Pulmonary artery endothelial cell (primary cell): ENCODE measurements around the gene C8A. TPM values are rescaled to one million over a fixed set of nuclear protein-coding genes. Genes with fewer than 3 reads are reported as not detected.

Experiments used
- DNase-seq: peaks from one replicate; pipeline ENCODE4 v3.0.0-alpha.2; 2011; ENCODE audit warnings: low read depth, low spot score
- total RNA-seq: library from RNA; depleted of rRNA; stranded (reverse); fragments of >200 nt; gene quantifications from 2 replicates; pipeline ENCODE4 v1.2.3, GENCODE V29; 2014

The C8A gene
- total RNA-seq, 1 donor from 2014 or later: not detected

DNA sequence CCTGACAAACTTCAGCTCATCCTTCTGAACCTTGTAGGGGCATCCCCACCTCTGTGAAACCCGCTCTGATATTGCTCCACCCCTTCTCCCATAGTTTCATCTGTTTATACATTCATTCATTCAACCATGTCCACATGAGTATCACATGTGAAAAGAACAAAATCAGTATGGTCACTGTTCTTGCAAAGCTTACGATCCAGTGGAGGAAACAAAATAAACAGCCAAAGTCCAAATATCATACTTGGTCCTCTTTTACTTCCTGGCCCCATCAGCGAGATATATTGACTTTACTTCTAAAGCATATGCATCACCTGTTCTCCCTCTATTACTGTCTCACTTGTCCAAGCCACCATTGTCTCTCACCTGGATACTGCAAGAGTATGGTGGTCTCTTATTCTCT, 35.6 kb downstream of the C8A start:
- no peak for DNase-seq

DNA sequence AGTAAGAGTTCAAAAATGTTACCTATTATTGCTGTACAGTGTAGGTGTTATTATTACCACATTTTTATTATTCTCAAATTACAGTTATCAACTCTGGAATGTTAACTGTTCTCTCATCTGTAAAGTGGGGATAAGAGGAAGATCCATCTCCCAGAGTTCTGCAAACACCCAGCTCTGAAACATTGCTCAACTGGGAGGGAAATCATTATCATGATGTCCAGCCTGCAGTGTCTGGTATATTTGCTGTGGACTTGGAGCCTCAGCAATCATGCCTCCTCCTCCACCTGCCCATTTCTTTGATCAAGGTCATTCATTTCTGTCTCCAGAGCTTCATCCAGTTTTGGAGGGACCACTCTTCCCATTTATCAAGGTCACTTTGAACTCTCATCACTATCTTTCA, 39.4 kb downstream of the C8A start:
- DNase-seq: no peak

DNA sequence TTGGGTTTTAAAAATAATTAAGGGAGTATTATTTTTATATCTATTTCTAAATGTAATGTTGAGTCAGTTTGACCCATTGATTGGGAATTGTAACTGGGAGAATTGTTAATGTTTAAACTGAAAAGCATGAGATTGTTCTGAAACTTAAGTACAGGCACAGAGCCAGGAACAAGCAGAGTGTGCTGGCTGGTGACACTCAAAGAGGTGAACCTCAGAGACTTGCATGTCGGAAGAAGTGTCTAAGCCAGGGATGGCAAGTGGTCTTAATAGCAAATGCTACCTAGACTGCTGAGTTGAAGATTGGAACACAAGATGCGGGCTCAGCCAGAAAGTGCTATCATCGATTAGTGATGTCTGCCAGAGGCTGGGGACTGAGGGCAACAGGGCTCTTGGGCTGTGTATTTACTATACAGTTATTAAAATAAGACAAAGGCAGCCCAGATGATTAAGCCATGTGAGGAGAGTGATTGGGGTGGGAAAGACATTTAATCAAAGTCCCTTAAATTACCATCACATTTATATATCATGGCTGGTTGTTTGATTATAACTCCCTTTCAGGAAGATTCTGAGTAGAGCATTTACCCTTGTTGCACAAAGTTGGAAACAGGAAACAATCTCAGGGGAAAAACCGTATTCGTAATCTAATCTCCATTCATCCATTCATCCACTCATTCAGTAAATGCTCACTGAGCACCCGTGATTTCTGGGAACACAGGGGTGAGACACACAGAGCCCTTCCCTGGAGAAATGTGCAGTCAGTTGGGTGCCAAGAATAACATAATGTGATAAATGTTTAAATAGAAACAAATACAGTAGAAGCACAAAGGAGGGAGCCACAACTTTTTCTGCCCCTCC, 42.8 kb downstream of the C8A start:
- DNase-seq: no peak

DNA sequence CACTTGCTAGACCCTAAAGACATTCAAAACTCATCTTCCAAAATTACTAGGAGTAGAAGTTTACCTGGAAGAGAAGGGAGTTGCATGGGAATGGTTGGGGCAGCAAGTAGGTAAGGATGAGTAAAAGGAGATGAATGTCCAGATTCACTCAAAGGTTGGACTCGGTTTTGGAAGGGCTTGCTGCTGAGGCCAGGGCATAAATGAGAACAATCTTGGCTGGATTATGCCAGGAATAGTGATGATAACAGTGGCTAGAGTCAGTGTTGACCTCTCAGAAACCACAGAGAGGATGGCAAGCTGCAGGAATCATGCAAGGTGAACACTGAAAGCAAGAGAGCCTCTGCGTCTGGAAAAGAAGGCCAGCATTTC, 43.4 kb downstream of the C8A start:
- no peak for DNase-seq

GRCh38 chr1:56898879-56899278, 44.3 kb downstream of the C8A start:
- no peak for DNase-seq

DNA sequence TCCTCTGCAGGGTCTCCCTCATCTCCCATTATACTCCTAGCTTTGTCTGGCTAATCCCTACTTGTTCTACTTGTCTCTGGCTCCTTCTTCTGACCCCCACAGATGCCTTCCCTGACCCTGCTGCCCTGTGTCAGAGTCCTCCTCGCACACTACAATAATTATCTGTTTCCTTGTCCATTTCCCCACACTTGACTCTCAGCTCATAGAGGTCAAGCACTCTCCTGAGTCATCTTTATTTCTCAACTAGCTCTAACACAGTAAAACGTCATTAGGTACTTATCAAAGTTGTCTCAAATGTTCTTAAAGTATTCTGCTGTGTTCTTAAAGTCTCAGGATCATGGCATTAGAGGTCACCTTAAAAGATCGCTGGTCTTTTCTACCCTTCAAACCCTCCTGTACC, 47.1 kb downstream of the C8A start:
- DNase-seq: no peak

GRCh38 chr1:56903778-56904177, 49.2 kb downstream of the C8A start:
- DNase-seq: no peak

DNA sequence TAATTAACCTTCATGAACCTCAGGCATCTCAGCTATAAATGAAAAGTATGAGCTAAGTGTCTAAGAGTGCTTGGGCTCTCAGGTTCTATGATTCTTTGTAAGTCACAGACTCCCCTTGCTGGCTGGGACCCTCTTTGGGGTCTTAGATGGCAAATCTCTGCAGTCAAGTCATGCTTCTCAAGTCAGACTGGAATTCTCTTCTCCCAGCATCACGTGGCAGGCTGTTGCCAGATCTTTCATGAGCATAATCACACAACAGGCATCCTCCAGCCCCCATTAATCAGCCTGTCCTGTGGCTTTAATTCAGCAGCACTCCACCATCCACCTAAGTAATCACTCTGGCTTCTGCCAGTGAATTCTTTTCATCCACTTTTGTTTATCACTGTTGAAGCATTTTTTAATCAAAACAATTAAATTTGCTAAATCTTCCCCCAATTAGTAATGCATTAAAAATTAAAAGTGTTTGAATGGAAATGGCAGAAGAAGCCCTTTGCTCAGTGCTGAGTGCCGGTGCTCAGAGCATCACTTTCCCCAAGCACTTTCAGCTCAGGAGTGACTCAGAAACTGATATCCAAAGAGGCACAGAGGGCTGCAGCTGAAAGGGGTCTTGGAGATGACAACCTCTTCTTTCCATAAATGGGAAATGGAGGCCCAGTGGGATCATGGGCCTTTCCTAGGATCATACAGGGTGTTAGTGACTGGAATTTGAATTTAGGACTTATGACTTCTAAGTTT, 50.2 kb downstream of the C8A start:
- no peak for DNase-seq

DNA sequence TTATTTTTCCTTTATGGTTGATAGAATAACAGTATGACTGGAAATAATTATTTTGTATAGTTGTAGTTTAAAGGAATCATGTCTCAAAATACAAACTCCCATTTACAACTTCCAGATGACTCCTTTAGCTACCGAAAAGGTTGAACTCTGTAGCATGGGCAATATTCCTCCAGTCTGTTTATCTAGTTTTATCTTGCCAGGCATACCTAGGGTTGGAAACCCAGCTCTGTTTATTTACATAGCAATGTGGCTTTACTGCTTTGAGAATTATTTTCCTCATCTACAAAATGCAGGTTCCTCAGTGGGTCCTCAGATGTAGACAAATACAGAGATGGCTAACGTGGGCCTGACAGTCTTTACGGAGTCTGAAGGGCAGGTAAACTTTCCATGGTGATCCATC, 51.1 kb downstream of the C8A start:
- no peak for DNase-seq

DNA sequence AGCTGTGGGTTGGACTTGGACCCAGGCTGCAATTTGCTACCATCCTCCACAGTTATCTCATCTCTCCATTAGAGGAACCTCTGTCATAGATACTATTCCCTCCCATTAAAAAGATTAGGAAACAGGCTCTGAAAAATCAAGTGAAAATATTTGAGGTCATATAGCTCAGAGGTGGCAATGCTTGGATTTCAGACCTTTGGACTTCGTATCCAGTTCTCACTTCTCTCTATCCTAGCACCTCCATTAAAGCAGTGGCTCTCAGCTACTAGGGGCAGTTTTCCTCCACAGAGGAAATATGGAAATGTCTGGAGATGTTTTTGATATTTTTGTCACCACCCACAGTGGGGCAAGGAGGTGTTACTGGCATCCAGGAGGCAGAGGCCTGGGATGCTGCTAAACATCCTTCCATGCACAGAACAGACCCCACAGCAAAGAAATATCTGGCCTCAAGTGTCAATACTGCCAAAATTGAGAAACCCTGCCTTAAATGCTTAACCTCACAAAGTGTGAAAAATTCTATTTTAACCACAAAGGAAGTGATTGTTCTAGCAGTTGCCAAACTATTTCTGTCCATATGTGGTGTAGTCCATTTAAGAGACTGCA, 54.1 kb downstream of the C8A start:
- DNase-seq: no peak

DNA sequence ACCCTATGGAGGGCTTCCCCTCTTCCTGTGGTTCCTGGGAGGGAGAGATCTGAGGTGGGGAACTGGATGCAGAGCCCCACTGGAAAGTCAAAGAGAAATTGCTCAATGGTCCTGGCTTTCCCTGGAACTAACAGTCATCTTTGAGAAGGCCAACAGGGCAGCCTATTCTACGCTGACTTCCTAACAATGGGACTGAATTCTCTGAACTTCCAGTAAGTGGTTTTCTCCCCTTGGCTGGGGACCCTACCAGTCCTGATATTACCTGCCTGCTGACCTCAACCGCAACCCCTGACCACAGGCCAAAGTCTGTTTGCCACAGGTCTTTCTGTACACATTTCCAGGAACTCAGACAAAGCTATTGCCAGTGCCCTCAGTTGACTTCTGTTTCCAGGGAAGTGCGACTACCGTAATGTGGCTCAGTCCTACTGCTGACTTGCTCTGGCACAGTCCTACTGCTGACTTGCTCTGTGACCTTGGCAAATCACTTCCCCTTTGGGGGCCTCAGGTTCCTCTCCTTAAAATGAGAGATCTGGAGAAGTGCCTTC, 55.9 kb downstream of the C8A start:
- DNase-seq: no peak

GRCh38 chr1:56911098-56911938, 56.7 kb downstream of the C8A start:
- no peak for DNase-seq

DNA sequence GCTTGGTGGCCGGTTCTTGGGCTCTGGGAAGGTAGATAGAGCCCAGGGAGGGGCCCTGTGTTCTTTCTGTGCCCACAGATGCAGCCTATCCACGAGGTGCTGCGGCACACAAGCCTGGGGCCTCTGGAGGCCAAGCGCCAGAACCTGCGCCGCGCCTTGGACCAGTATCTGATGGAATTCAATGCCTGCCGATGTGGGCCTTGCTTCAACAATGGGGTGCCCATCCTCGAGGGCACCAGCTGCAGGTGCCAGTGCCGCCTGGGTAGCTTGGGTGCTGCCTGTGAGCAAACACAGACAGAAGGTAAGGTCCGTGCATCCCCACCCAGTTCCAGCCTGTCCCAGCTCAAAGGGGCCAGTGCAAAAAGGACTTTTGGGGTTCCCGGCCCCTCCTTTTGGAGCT, 57.7 kb downstream of the C8A start:
- DNase-seq: no peak

DNA sequence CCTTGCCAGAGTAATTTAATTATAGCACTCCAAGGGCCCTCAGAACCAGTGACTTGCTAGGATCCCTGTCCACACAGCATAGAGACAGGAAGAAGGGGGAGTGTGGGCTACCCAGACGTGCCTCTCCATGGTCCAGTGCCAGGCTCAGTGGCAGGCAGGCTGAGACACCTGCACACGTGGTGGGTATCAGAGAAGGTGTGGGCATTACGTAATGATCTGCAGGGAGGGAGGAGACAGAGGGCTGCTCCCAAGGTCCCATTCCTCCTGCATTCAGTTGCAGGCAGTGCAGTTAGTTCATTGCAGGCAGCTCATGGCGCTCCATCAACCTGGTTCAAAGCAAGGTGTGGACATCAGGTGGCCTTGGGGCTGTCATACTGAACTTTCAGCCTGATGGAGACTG, 61.4 kb downstream of the C8A start:
- DNase-seq: no peak

GRCh38 chr1:56916630-56917029, 62.0 kb downstream of the C8A start:
- DNase-seq: no peak

DNA sequence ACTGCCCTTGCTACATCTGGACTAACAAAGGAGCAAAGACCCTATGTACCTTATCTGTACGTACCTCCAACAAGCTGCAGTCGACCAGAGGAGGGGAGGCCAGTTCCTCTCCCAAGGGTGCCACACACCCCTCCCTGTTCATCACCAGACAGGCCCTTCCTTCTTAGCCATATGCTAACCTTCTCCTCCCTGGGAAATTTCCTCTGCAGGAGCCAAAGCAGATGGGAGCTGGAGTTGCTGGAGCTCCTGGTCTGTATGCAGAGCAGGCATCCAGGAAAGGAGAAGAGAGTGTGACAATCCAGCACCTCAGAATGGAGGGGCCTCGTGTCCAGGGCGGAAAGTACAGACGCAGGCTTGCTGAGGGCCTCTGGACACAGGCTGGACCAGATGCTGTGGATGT, 62.8 kb downstream of the C8A start:
- DNase-seq: no peak

DNA sequence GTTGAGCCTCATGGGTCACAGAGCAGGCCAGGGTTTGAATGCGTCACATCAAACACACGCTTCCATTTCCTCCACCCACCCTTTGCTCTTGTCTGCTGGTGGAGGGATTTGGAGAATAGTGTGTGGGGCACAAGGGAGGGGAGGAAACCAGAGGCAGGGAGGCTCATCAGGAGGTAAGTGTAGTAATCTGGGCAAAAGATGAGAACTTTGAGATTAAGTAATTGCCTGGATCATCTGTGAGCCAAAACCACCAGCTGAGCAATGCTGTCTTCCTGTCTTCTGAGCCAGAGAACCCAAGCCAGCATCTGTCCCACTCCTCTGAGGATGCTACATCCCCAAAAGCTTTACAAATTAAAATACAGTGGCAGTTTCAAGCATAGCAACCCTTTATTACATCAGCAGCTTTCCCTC, 66.0 kb downstream of the C8A start:
- DNase-seq: no peak

GRCh38 chr1:56921479-56921878, 66.9 kb downstream of the C8A start:
- no peak for DNase-seq

GRCh38 chr1:56922070-56922469, 67.5 kb downstream of the C8A start:
- no peak for DNase-seq

DNA sequence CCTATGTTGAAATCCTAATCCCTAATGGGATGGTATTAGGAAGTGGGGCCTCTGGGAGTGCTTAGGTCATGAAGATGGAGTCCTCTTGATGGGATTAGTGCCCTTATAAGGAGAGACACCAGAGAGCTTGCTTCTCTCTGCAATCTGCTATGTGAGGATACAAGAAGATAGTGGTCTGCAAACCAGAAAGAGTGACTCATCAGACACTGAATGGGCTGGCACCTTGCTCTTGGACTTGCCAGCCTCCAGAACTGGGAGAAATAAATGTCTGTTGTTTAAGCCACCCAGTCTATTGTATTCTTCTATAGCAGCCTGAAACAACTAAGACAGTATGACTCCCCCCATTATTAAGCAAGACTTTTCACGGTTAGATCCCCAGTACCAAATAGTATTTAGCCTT, 67.9 kb downstream of the C8A start:
- no peak for DNase-seq

GRCh38 chr1:56923201-56923600, 68.6 kb downstream of the C8A start:
- no peak for DNase-seq
